Peyer's patch (tissue), 4 donors: Measurements from ENCODE around the gene POLR2I. TPM values are rescaled to one million over a fixed set of nuclear protein-coding genes. Genes with fewer than 3 reads are reported as not detected.

Experiments used
- DNase-seq, 3 donors: peaks; one replicate each; pipeline ENCODE4 v3.0.0-alpha.2; 2017 to 2019
- H3K27ac ChIP-seq, 4 donors: fragments of 200-600 bp; sonication (generic); one replicate each; pipeline ENCODE4 v1.5.1; 2016 to 2019
- H3K27me3 ChIP-seq, 2 donors: fragments of 200-600 bp; sonication (generic); one replicate each; pipeline ENCODE4 v1.5.1; 2019
- H3K36me3 ChIP-seq, 3 donors: fragments of 200-600 bp; sonication (generic); one replicate each; pipeline ENCODE4 v1.5.1; 2016 to 2019
- H3K4me1 ChIP-seq, 4 donors: fragments of 200-600 bp; sonication (generic); one replicate each; pipeline ENCODE4 v1.5.1; 2016 to 2019
- H3K4me3 ChIP-seq, 4 donors: fragments of 200-600 bp; sonication (generic); 1 replicate in 3 of 4; 2 replicates in 1 of 4; pipeline ENCODE4 v1.5.1; 2016 to 2019; ENCODE audit warnings: mild to moderate bottlenecking in 1 of 4
- H3K9me3 ChIP-seq, 4 donors: fragments of 200-600 bp; sonication (generic); one replicate each; pipeline ENCODE4 v1.5.1; 2016 to 2019; ENCODE audit warnings: mild to moderate bottlenecking in 1 of 4
- CTCF ChIP-seq, 6 experiments: fragments of 450-650 bp in 4 of 6; fragments of 200-600 bp in 2 of 6; sonication (generic) in 1 of 6; IDR thresholded peaks; one replicate each; pipeline ENCODE4 v1.5.1; 2017 to 2019; ENCODE audit warnings: antibody characterized with exemption in 6 of 6, mild to moderate bottlenecking in 3 of 6, moderate library complexity in 1 of 6
- POLR2A ChIP-seq, 2 donors: fragments of 450-650 bp; IDR thresholded peaks; one replicate each; pipeline ENCODE4 v1.5.1; 2017; ENCODE audit warnings: antibody characterized with exemption in 2 of 2, mild to moderate bottlenecking in 2 of 2, moderate library complexity in 2 of 2
- total RNA-seq, 4 donors: library from RNA; depleted of rRNA; stranded (reverse); fragments of >200 nt; gene quantifications; one replicate each; pipeline ENCODE4 v1.1.0, GENCODE V29; 2016

The POLR2I gene
- total RNA-seq, 4 donors from 2014 or later: 20.7 to 32.0 (median 26.8) TPM

- Histone ChIP-seq H3K27me3 (no peaks in the 10 kb centered on the region), H3K4me3 (no peak overlapping the region), H3K27ac (no peak overlapping the region), H3K4me1 (no peaks in the 10 kb centered on the region), H3K36me3 (no peaks in the 10 kb centered on the region), H3K9me3 (no peaks in the 10 kb centered on the region)
- TF ChIP-seq POLR2A (IDR thresholded peaks at IDR 0.05) (no peak), CTCF (IDR thresholded peaks at IDR 0.05) (no peak)
- no peak for DNase-seq
Observed at GRCh38 chr19:36086326-36086725, 28.3 kb downstream of the POLR2I start.

GRCh38 chr19:36084231-36085009 is 30.3 kb downstream of the POLR2I start:
- Histone ChIP-seq H3K27ac (no peak overlapping the region), H3K27me3 (no peaks in the 10 kb centered on the region), H3K36me3 (no peaks in the 10 kb centered on the region), H3K4me3 (no peak overlapping the region), H3K4me1 (no peaks in the 10 kb centered on the region), H3K9me3 (no peaks in the 10 kb centered on the region)
- DNase-seq: no peak
- TF ChIP-seq POLR2A (IDR thresholded peaks at IDR 0.05) (no peak), CTCF (IDR thresholded peaks at IDR 0.05) (no peak)

- H3K4me3 ChIP-seq: no peak overlapping the region
- no peaks in the 10 kb centered on the region for H3K36me3 ChIP-seq
- H3K9me3 ChIP-seq: no peaks in the 10 kb centered on the region
- no peaks in the 10 kb centered on the region for H3K4me1 ChIP-seq
- no peak for DNase-seq
- H3K27ac ChIP-seq: no peak overlapping the region
- no peaks in the 10 kb centered on the region for H3K27me3 ChIP-seq
- no peak for TF ChIP-seq POLR2A (IDR thresholded peaks at IDR 0.05)
- no peak for TF ChIP-seq CTCF (IDR thresholded peaks at IDR 0.05)
Observed at GRCh38 chr19:36082916-36083315, 31.8 kb downstream of the POLR2I start.

- Histone ChIP-seq H3K36me3 (no peaks in the 10 kb centered on the region), H3K27me3 (no peaks in the 10 kb centered on the region), H3K27ac (no peak overlapping the region), H3K4me1 (no peaks in the 10 kb centered on the region), H3K9me3 (no peaks in the 10 kb centered on the region), H3K4me3 (no peak overlapping the region)
- no peak for DNase-seq
- TF ChIP-seq POLR2A (IDR thresholded peaks at IDR 0.05) (no peak), CTCF (IDR thresholded peaks at IDR 0.05) (no peak)
Observed at GRCh38 chr19:36081894-36082293, 32.8 kb downstream of the POLR2I start.

- no peak for TF ChIP-seq POLR2A (IDR thresholded peaks at IDR 0.05)
- no peak for TF ChIP-seq CTCF (IDR thresholded peaks at IDR 0.05)
- no peak for DNase-seq
- no peaks in the 10 kb centered on the region for H3K4me1 ChIP-seq
- H3K36me3 ChIP-seq: no peaks in the 10 kb centered on the region
- H3K27ac ChIP-seq: no peak overlapping the region
- no peaks in the 10 kb centered on the region for H3K27me3 ChIP-seq
- H3K4me3 ChIP-seq: no peak overlapping the region
- H3K9me3 ChIP-seq: no peaks in the 10 kb centered on the region
Observed at GRCh38 chr19:36081385-36081784, 33.3 kb downstream of the POLR2I start.
